HG03521 (cell line): ENCODE results near the gene HBB.
A peak's percentile ranks its signal among the peaks of the same experiment; 100 is the strongest.

Source experiments
- ATAC-seq: cut with Tn5 transposase; IDR thresholded peaks from one replicate; pipeline ENCODE4 v1.9.1; 2021; ENCODE audit warnings: mild to moderate bottlenecking, moderate library complexity; ENCODE audit not compliant: unreplicated experiment

The HBB gene

DNA sequence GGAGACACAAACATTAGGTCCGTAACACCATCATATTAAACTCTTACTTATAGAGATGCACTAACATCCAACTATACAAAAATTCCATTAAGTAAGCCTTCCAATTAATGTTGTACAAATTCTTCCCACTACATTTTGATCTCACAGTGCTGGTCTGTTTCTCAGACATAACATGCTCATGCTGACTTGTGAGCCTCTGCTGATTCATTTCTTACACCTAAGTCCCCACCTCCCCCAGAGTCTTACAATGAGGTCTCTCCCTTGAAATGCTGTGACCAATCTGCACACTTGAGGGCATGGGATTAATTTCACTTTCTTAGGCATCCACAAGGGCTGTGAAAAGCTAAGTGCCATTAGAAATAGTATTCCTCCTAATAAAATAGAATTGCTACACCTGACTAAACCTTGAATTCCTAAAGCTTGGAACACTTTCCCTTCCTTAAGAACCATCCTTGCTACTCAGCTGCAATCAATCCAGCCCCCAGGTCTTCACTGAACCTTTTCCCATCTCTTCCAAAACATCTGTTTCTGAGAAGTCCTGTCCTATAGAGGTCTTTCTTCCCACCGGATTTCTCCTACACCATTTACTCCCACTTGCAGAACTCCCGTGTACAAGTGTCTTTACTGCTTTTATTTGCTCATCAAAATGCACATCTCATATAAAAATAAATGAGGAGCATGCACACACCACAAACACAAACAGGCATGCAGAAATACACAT is 20.8 kb upstream of the HBB start:
- ATAC-seq, result no peak

DNA sequence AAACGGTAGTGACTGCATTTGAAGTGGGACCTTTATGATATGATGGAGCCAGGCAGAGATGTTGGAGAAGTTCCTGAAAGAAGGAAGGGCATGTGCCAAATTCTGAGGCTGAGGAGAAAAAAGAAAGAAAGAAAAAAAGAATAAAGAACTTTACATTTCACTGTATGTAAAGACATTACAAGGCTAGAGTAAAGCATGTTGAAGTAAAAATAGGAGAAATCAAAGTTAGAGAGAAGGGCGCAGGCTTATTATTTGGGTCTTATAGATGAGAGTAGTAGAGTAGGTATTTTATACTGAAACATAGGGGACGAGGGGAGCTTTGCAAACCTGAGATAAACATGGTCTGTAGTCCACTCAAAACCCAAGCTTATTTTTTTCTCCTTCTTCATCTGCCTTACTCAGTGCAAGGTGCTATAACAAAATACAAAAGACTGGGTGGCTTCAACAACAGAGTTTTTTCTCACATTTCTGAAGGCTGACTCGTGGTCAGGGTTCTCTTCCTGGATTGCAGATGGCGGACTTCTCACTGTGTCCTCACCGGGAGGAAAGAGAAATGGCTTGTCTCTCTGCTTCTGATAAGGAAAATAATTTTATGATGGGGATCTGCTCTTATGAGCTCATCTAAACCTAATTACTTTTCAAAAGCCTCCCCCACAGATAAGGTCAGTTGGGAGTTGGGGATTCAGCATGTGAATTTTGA is 20.1 kb upstream of the HBB start:
- no peak for ATAC-seq

DNA sequence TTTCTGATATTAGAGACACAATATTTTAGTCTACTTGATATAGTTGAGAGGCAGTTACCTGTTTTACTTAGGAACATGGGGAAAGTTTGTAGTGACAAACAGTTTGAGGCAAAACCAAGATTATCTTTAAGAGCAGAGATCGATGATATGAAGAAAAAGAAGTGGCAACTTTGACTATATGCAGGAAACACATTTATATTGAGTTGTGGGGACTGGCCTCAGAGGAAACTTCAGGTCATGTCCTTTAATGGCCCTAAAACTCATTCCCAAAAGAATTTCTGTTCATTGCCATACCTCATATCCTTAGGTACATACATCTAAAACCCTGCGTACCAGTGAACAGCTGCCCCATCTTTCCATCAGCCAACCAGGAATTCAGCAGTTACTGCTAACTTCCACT is 18.3 kb upstream of the HBB start:
- no peak for ATAC-seq

DNA sequence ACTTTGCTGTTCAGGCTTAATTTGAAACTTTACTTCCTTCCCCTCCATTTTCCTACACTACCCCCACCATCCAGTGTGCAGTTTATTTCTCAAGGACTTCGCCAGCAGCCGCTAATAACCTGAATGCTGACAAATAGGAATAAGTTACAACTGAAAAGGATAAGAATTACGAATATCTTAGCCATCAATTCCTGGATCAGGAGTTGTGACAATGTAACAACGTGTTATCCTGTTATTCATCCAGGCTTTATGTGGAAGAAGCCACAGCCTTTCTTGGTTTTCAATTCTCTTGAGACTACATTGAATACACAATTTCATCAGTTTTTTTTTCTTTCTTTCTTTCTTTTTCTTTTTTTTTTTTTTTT is 16.9 kb upstream of the HBB start:
- no peak for ATAC-seq

DNA sequence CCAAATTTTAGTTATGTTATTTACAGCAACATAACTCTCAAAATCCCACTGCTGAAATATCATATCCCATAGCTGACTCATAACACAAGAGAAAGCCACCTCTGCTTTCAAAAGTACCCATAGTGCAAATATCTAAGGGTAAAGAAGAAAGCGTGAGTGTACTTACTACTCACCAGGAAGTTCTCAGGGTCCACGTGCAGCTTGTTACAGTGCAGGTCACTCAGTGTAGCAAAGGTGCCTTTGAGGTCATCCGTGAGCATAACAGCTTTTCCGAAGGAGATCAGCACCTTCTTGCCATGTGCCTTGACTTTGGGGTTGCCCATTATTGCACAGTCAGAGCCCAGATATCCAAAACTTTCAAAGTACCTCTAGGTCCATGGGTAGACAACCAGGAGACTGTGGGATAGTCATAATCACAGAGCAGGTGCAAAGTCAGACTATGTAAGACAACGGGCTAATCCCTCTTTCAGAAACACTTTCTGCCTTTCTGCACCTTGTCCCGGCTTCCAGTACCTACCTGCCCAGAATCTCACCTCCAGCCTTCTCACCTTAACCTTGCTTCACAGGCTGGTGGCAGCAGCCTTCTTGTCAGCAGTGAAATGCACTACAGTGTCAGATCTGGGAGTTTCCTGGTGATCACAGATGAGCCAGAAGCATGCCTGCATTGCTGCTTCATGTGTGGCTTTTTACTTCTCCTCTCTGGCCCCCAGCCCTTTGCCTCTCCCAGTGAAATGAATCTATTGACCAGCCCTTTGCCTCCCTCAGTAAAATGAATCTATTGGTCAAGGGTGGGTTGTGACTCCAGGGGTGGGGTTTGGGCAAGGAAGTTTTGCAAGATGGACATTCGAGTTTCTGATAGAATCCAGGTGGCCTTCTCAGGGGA is 16.3 kb upstream of the HBB start:
- peak; percentile 64 for ATAC-seq

DNA sequence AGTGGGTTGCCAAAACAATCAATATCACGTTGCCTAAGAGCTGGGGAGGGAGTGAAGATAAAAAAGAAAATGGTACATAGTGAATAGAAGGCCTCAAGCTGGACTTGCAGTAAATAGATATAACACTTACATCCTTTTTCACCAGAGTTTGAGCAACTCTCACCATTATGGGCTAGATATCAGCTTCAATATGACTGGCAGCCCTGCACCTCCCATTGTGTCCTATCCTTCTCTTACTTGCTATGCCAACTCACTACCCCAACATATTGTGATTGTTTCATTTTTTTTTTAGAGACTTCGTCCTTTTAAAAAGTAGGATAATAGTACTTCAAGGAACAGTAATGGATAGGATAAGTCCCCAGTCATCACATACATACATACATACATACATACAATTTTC is 15.3 kb upstream of the HBB start:
- no peak for ATAC-seq

DNA sequence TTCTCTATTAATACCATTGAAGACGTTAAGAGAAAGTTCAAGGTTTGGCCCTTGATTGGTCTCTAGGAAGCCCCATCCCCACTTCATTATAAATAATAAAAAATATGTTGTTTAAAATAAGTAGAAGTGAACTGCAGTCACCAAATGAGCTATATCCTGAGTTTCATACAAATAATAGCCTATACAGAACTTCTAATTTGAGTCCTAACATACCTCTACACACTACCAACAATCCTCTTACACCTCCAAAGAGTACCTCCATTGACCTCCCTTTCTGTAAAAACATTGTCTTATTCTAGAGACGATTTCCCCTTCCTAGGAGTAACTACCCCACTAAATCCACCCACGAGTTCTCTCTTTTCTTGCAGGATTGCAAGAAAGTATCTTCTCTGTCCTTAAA is 14.6 kb upstream of the HBB start:
- ATAC-seq, result no peak

DNA sequence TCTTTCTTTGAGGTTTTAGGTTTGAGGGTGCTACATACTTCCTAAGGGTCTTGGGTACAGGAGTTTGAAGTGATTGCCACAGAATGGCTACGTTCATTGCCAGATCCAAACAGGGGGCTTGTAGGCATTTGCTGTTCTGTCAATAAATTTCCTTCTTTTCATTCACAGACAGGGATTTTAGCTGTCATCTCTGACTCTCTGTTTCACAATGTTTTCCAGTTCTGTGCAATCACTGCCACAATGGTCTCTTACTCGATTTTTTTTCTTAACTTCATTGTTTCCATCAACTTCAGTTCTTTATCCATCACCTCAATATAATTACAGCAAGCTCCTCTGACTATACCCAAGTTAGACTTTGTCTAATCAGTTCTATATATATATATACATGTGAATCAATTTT is 13.6 kb upstream of the HBB start:
- no peak for ATAC-seq

DNA sequence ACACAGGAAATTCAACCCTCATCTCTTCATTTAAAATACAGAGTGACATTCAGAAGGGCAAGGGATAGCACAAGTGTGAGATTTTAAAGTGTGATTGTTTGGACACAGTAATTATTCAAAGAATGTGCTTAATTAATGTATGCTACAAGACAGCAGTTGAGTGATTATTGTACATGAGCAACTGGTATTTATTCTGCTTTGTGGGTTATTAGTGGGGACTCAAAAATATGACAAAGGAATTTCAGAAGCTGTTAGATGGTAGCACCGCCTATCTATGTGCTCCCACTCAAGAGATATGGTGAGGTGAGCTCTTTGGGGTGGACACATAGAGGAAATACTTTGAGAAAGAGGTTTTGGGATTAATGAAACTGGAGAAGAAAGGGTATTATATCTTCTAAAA is 13.2 kb upstream of the HBB start:
- no peak for ATAC-seq

DNA sequence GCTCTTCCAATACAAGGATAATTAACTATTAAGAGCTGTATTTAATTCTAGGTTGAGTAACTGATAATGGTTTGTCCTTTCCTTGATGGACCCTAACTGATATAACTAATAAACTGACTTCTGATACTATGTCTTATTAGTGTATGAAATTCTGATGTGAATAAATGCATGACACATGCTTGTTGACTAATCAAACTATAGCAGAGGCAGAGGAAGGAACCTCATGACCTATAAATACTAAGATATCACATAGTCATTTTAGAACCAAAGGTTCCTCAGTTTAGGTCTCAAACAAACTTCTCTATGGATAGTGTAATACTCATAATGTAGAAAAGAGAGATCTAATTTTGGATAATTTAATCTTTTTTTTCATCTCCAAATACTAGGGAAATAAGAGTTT is 12.2 kb upstream of the HBB start:
- ATAC-seq, result no peak

DNA sequence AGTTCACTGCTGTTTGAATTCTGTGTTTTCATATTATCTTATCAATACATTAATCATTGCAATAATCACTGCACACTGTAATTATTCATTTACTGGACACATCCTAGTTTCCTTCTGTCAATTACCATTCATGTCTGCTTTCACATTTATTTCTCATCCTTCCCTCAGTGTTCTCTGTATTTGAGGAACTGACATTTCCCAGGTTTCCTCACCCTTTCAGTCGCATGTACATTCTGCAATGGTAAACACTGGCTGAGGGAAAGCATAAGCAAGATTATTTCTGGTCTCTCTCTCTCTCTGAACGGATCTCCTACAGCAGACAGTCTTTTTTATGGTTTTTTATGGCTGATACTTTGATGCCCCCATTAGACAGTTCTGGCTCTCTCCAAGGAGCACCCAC is 11.6 kb upstream of the HBB start:
- ATAC-seq, result no peak

DNA sequence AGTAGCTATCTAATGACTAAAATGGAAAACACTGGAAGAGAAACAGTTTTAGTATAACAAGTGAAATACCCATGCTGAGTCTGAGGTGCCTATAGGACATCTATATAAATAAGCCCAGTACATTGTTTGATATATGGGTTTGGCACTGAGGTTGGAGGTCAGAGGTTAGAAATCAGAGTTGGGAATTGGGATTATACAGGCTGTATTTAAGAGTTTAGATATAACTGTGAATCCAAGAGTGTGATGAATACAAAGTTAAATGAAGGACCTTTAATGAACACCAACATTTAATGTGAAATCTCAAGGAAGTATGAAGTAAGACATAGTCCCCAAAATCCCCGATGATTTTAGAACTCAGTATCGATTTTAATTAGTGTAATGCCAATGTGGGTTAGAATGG is 10.5 kb upstream of the HBB start:
- no peak for ATAC-seq

DNA sequence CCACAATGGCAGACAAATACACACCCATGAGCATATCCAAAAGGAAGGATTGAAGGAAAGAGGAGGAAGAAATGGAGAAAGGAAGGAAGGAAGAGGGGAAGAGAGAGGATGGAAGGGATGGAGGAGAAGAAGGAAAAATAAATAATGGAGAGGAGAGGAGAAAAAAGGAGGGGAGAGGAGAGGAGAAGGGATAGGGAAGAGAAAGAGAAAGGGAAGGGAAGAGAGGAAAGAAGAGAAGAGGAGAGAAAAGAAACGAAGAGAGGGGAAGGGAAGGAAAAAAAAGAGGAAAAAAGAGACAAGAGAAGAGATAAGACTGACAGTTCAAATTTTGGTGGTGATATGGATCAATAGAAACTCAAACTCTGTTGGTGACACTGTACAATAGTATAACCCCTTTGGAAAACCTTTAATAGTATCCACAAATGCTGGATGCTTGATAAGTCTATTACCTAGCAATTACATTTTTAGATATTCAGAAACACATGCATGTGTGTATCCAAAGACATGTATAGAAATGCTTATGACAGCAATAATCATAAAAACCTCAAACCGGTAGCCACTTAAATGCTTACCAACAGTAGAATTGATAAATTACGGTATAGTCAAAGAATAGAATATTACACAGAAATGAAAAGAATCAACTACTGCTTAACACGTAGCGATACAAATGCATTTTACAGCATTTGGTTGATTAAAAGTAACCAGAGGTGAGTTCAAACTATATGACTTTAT is 8.7 kb upstream of the HBB start:
- no peak for ATAC-seq

DNA sequence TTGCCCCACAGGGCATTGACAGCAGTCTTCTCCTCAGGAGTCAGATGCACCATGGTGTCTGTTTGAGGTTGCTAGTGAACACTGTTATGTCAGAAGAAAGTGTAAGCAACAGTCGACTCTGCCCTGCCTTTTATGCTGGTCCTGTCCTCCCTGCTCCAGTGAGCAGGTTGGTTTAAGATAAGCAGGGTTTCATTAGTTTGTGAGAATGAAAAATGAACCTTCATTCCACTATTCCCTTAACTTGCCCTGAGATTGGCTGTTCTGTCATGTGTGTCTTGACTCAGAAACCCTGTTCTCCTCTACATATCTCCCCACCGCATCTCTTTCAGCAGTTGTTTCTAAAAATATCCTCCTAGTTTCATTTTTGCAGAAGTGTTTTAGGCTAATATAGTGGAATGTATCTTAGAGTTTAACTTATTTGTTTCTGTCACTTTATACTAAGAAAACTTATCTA is 7.5 kb upstream of the HBB start, which contains the start of gene HBD:
TSS of gene HBD (minus strand) at position 103 of the 454 bp plus-strand sequence. CDS start at position 53, 50 bp downstream.
- ATAC-seq, result peak; percentile 74

DNA sequence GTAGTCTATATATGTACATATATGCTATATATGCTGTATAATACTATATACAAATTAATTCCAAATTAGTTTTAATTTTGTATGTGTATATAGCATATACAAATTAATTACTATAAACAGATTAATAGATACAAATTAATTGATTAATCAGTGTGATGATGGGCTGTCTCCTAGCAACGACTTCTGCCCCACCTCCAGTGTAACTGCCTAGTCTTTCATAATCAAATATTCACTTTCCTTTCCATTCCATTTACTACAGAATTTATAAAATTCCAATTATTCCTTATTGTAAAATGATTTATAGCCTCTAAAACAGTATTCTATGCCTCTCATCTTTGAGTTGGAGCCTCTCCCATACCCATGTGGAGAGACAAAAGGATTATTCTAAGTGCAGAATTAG is 6.4 kb upstream of the HBB start:
- no peak for ATAC-seq

DNA sequence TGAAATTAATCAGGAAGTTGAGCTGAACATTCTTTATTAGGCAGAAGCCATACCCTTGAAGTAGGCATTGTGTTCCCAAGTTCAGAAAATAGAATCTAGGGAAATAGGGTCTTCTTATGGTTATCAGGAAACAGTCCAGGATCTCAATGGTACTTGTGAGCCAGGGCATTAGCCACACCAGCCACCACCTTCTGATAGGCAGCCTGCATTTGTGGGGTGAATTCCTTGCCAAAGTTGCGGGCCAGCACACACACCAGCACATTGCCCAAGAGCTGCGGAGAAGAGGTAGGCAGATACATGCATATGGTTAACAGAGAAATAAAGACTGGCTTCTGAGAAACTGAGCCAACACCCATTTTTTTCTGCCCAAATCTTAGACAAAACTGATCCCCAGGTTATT is 6.0 kb upstream of the HBB start:
- no peak for ATAC-seq

DNA sequence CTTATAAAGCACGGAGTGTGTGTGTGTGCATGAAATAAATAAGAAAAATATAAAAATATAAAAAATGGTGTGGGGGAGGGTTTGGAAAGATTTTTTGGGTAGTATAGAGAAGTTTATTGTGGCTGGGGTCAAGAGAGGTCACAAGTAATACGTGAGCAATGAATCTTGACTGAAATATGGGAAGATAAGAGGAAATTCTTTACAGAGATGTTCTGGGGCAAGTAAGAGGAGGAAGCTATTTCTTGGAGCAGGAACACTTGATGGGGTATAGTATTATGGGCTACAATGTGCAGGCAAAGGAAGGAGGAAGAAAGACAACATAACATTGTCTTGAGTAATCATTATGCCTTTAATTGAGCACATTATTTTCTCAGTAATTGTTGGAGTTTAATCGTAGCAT is 5.3 kb upstream of the HBB start:
- ATAC-seq, result no peak

DNA sequence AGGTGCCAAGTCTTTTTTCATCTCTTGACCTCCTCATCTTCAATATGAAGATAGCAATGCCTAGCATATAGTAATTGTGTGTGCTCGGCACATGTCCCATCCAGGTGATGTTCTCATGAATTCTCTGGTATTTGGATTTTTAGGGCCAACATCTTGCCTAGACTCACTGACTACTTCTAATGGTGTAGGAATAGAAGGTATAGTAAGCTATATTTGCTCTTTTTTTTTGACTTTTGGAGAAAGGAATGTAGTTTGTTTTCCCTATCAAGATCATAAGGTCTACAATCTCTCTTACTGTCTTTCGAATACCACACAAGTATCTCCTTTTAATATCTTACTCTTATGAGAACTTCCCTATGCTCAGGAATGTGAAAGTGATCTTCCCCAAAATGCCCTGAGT is 4.2 kb upstream of the HBB start:
- no peak for ATAC-seq

DNA sequence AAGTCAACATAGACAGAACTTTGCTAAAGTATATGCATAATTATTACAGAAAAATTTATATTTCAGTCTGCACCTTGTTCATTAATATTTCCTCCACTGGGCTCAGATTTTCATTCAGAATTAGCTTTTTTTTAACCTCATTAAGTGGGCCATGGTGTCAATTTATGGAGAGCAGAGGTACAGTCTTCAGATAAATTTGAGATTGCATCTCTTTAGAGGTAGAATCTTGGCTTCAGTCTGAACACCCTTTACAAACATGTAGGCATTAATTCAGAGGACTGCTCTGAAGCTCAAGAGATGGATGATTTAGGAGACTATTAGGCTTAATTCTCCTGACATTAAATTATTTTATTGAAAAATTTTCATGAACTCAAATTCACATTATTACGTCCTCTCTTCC is 3.4 kb upstream of the HBB start:
- no peak for ATAC-seq

DNA sequence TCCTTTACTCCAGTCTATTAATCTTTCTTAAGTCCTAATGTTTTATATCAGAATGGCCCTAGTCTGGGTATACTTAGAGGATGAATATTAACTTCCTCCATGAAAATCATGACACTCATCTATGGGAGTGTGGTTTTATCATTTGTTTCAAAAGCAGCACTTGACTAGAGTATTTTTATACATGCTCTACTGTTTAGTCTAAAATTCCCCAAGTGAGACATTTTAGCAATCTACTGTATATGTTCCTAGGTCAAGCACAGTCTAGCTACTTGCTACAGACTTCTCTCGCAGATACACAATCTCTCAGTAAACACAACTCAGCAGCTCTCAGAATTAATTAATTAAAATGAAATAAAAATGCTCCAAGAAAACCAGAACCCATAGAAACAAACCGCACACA is 2.9 kb upstream of the HBB start:
- no peak for ATAC-seq

DNA sequence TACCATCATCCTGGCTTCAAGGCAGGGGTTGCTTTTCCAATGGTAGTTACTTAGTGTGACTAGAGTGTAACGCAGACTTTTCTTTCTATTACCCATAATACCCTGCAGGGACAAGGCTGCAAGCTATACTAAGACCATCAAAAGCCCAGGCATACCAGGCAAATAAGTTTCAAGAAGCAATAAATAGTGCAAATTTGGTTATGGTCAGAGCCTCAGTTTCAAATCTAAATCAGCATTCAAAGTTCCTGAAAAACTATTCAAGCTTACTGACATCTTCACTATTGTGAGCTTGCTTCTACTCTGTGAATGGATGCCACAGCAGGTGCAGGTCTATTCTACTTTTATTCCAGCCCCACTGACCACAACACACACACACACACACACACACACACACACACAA is 2.5 kb upstream of the HBB start:
- no peak for ATAC-seq
